HFFc6 (cell line): ENCODE data around the gene REC8. TPM values are rescaled to one million over a fixed set of nuclear protein-coding genes. Genes with fewer than 3 reads are reported as not detected.

ENCODE experiments used
- DNase-seq: peaks from one replicate; pipeline ENCODE4 v3.0.0-alpha.2; 2018
- H3K27ac Mint-ChIP-seq: 2 replicates; pipeline ENCODE4 v1.8.0; 2020; ENCODE audit warnings: mild to moderate bottlenecking, mixed read lengths
- H3K27me3 Mint-ChIP-seq: 2 replicates; pipeline ENCODE4 v1.8.0; 2021; ENCODE audit warnings: mild to moderate bottlenecking, moderate library complexity, mixed read lengths; ENCODE audit not compliant: insufficient read depth
- H3K36me3 Mint-ChIP-seq: 2 replicates; pipeline ENCODE4 v1.8.0; 2021; ENCODE audit warnings: low read depth, mixed read lengths
- H3K4me1 Mint-ChIP-seq: 2 replicates; pipeline ENCODE4 v1.8.0; 2020; ENCODE audit warnings: low read depth, mixed read lengths
- H3K4me3 Mint-ChIP-seq: 2 replicates; pipeline ENCODE4 v1.8.0; 2020; ENCODE audit warnings: mild to moderate bottlenecking, moderate library complexity, mixed read lengths
- H3K9me3 Mint-ChIP-seq: 2 replicates; pipeline ENCODE4 v1.8.0; 2020; ENCODE audit warnings: mild to moderate bottlenecking, mixed read lengths
- total RNA-seq, 6 experiments: library from RNA; stranded (reverse); fragmentation: NEBNext Ultra II Directional; extraction: Animal tissue kit (Norgen Biotek cat#: 25700); gene quantifications; 2 replicates in 1 of 6; 3 replicates in 5 of 6; pipeline ENCODE4 v1.2.3, GENCODE V29; 2021
- TF ChIP-seq, protein P1 (sequence below): fragments of 200-600 bp; sonication (generic); IDR thresholded peaks from 2 replicates; pipeline ENCODE4 v1.5.0; 2021; ENCODE audit warnings: antibody characterized with exemption, mild to moderate bottlenecking

REC8 gene
- total RNA-seq, 6 experiments from 2014 or later: 2.9 to 3.9 (median 3.2) TPM

DNA sequence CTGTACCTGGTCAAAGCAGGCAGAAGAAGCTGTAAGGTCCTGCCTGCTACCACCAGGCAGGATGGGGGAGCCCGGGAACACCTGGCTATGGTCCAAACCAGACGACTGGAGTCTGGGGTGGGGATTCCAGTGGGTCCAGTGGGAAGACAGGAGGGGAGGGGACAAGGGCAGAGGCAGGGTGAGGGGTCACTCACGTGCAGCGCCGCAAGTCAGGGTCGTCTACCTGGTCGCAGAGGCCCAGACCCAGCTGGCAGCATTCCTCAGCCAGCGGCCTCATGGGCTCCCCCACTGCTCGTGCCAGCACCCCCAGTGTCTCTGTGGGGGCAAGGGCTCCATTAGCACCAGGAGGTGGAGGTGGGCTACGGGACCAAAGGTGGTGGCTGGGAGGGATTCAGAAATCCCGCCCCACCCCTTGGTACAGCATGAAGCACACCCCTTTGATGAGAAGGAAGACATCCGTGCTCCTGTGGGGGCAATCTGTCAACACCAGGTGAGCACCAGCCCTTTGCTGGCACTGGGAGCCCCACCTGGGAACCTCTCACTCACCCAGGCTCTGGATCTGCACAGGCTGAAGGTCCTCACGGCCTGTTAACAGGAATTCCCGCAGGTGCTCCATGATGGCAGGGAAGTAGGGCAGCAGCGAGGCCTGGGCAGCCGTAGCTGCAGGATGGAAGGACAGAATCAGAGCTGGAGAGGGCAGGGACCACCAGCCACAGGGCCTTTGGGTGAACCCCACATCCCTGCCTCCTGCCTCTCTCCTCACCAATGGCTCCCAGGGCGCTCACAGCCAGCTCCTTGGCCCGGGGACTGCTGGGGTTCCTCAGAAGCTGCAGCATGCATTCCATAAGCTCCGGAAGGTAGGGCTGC is 12.5 kb downstream of the REC8 start:
- TF ChIP-seq, protein P1, sequence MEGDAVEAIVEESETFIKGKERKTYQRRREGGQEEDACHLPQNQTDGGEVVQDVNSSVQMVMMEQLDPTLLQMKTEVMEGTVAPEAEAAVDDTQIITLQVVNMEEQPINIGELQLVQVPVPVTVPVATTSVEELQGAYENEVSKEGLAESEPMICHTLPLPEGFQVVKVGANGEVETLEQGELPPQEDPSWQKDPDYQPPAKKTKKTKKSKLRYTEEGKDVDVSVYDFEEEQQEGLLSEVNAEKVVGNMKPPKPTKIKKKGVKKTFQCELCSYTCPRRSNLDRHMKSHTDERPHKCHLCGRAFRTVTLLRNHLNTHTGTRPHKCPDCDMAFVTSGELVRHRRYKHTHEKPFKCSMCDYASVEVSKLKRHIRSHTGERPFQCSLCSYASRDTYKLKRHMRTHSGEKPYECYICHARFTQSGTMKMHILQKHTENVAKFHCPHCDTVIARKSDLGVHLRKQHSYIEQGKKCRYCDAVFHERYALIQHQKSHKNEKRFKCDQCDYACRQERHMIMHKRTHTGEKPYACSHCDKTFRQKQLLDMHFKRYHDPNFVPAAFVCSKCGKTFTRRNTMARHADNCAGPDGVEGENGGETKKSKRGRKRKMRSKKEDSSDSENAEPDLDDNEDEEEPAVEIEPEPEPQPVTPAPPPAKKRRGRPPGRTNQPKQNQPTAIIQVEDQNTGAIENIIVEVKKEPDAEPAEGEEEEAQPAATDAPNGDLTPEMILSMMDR: no peak
- no peak overlapping the region for H3K4me3 Mint-ChIP-seq
- H3K27ac Mint-ChIP-seq: no peak overlapping the region
- DNase-seq: no peak
- no peaks in the 10 kb centered on the region for H3K9me3 Mint-ChIP-seq
- H3K4me1 Mint-ChIP-seq: peaks cover 35% of the 10 kb centered on the region
- H3K36me3 Mint-ChIP-seq: peaks cover 16% of the 10 kb centered on the region
- peaks cover 7% of the 10 kb centered on the region for H3K27me3 Mint-ChIP-seq

DNA sequence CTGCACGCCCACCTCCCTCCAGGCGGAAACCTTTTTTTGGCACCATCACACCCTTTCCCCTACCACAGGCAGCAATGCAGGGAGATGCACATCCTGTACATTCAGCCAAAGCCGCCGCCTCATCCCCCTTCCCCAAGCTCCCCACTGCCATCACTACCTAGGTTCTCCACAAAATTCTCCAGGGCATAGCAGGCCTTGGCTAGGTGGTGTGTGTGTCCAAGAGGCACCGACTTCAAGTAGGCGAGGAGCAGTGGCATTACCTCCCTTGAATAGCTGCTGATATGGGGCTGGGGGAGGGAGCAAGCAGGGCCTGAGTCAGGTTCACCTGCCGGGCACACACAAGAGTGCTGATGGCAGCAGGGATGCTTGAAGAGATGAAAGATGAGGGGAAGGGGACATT is 13.1 kb downstream of the REC8 start:
- peaks cover 7% of the 10 kb centered on the region; the same call in 1 of the 2 replicates for H3K27me3 Mint-ChIP-seq
- no peak overlapping the region for H3K27ac Mint-ChIP-seq
- H3K4me1 Mint-ChIP-seq: peaks cover 35% of the 10 kb centered on the region
- H3K9me3 Mint-ChIP-seq: no peaks in the 10 kb centered on the region
- H3K36me3 Mint-ChIP-seq: peaks cover 13% of the 10 kb centered on the region
- DNase-seq: no peak
- no peak overlapping the region for H3K4me3 Mint-ChIP-seq
- TF ChIP-seq, protein P1: no peak

DNA sequence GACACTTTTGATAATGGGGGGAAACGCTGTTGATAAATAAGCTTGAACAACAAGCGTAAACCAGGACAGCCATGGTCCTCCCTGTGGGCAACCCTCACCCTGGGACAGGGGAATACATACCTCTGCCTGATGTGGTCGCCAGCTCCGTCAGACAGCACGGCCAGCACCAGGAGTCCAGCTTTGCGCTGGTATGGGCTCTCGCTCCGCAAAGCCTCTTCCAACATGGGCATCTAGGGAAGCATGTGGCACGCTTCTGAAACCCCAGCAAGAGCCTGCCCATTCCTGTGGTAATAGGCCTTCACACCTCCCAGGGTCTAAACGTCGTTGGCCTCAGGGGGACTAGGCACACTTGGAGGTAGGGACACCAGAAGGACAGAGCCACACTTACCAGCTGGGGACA is 13.9 kb downstream of the REC8 start:
- no peak overlapping the region for H3K27ac Mint-ChIP-seq
- DNase-seq: no peak
- TF ChIP-seq, protein P1: no peak
- H3K4me3 Mint-ChIP-seq: no peak overlapping the region
- H3K27me3 Mint-ChIP-seq: peaks cover 7% of the 10 kb centered on the region; the same call in 1 of the 2 replicates
- no peaks in the 10 kb centered on the region for H3K9me3 Mint-ChIP-seq
- peaks cover 16% of the 10 kb centered on the region; the same call in 1 of the 2 replicates for H3K36me3 Mint-ChIP-seq
- H3K4me1 Mint-ChIP-seq: peaks cover 33% of the 10 kb centered on the region

DNA sequence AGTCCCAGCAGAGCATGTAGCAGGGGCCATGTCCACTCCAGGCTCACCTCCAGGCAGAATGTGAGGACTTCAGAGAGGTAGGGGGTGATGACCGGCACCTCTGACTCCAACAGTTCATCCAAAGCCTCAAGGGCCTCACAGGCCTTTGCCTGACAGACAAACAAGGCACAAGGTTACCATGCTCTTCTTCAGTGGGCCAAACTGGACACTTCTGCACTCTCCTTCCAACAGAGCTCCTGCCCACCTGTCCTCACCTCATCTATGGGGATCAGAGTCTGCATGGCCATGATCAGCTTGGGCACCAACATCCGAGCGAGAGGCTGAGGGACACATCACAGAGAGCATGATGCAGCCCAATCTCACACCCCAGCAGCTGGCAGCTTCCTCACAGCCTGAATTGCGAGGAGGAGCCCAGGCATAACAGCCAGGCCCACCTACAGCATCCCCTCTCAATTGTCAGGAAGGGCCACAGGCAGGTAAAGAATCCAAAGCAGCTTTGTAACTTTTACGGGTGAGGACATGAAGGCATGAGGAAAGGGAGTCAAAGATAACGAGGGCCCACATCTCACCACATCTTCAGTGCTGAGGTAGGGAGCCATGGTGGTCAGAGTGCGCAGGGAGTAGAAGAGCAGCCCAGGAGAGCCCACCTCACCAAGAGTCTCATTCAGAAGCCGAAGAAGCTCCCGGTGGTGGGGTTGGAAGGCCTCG is 15.1 kb downstream of the REC8 start:
- H3K36me3 Mint-ChIP-seq: peaks cover 20% of the 10 kb centered on the region; the same call in 1 of the 2 replicates
- H3K27ac Mint-ChIP-seq: peak overlapping the region; percentile 3; the same call in 1 of the 2 replicates
- no peaks in the 10 kb centered on the region for H3K9me3 Mint-ChIP-seq
- peak overlapping the region; percentile 90 for H3K4me3 Mint-ChIP-seq
- peaks cover 30% of the 10 kb centered on the region for H3K4me1 Mint-ChIP-seq
- H3K27me3 Mint-ChIP-seq: peaks cover 7% of the 10 kb centered on the region
- TF ChIP-seq, protein P1: no peak
- no peak for DNase-seq

DNA sequence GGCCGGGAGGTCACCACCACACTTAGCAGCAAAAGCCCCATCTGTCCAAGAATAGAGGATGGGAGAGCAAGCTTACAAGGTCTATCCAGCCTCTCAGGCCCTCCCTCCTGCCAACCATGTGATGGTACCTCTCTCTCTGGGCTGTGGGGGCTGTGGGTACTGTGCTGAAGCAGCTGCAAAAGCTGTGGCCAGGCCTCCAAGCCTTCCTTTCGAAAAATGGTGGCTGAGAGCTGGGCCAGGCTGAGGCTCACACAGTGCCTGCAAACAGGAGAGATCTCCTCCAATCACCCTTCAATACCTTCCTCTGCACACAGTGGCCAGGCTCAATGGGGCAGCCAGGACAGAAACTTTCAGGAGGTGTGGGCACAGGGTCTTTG is 15.6 kb downstream of the REC8 start:
- Mint-ChIP-seq H3K36me3 (peaks cover 23% of the 10 kb centered on the region), H3K27ac (peak overlapping the region; percentile 92), H3K4me1 (peaks cover 35% of the 10 kb centered on the region), H3K27me3 (peaks cover 7% of the 10 kb centered on the region), H3K4me3 (peak overlapping the region; percentile 90), H3K9me3 (no peaks in the 10 kb centered on the region)
- TF ChIP-seq, protein P1: no peak
- DNase-seq: no peak
